GM12878 (cell line): ENCODE measurements around the gene ADAMTS18.

Experiments used
- ASH2L ChIP-seq: fragments of 300-600, 200-600 bp; sonication (generic); IDR thresholded peaks from 2 replicates; pipeline ENCODE4 v1.6.1; 2017; ENCODE audit warnings: low read depth, mild to moderate bottlenecking, borderline replicate concordance
- CTCF ChIP-seq, 3 experiments: IDR thresholded peaks in 2 of 3; conservative IDR thresholded peaks in 1 of 3; 2 replicates each; pipeline ENCODE4 v1.5.1; 2011; ENCODE audit warnings: low read depth in 3 of 3, low read length in 3 of 3, mild to moderate bottlenecking in 3 of 3, control low read depth in 2 of 3, moderate library complexity in 2 of 3, inconsistent platforms in 1 of 3, mixed read lengths in 1 of 3; ENCODE audit not compliant: control insufficient read depth in 2 of 3, insufficient read depth in 1 of 3; ENCODE audit errors: extremely low read depth in 1 of 3
- MAX ChIP-seq: IDR thresholded peaks from 2 replicates; pipeline ENCODE4 v1.6.1; 2012; ENCODE audit warnings: low read depth, low read length, improper control_type of control experiment
- PBX3 ChIP-seq: IDR thresholded peaks from 2 replicates; pipeline ENCODE4 v1.6.1; 2011; ENCODE audit warnings: mild to moderate bottlenecking, low read depth, low read length, moderate library complexity; ENCODE audit not compliant: insufficient replicate concordance
- POLR2A ChIP-seq: IDR thresholded peaks from 2 replicates; pipeline ENCODE4 v1.6.1; 2011; ENCODE audit warnings: low read depth, mild to moderate bottlenecking, low read length
- RFX5 ChIP-seq: IDR thresholded peaks from 2 replicates; pipeline ENCODE4 v1.6.1; 2011; ENCODE audit warnings: low read depth, low read length, improper control_type of control experiment
- SKIL ChIP-seq: fragments of 450-650 bp; IDR thresholded peaks from 2 replicates; pipeline ENCODE4 v1.6.1; 2017; ENCODE audit warnings: mild to moderate bottlenecking, low read depth, inconsistent platforms; ENCODE audit not compliant: poor library complexity, severe bottlenecking
- SRF ChIP-seq, 2 experiments: IDR thresholded peaks; 2 replicates each; pipeline ENCODE4 v1.6.1; 2011; ENCODE audit warnings: low read depth in 2 of 2, low read length in 2 of 2, mild to moderate bottlenecking in 1 of 2, moderate library complexity in 1 of 2
- ZNF384 ChIP-seq: IDR thresholded peaks from 2 replicates; pipeline ENCODE4 v1.6.1; 2012; ENCODE audit warnings: low read depth, mild to moderate bottlenecking, low read length, improper control_type of control experiment, borderline replicate concordance

- no peak for TF ChIP-seq SRF (IDR thresholded peaks at IDR 0.05; ENCODE audit: low read depth in 2 of 2, low read length in 2 of 2)
- no peak for TF ChIP-seq RFX5
- TF ChIP-seq ZNF384 = no peak
- no peak for TF ChIP-seq CTCF (IDR thresholded peaks at IDR 0.05 in 2 of 3, conservative IDR thresholded peaks at IDR 0.05 in 1 of 3; ENCODE audit: control insufficient read depth in 2 of 3, extremely low read depth in 1 of 3, insufficient read depth in 1 of 3, low read depth in 3 of 3, low read length in 3 of 3)
- TF ChIP-seq PBX3 = no peak
- no peak for TF ChIP-seq POLR2A
- no peak for TF ChIP-seq ASH2L
- TF ChIP-seq MAX = no peak
- no peak for TF ChIP-seq SKIL
These were observed 34.0 kb upstream of the ADAMTS18 start for GRCh38 chr16:77468831-77469230.
